ENCODE measurements around the gene LPCAT2.

DNA sequence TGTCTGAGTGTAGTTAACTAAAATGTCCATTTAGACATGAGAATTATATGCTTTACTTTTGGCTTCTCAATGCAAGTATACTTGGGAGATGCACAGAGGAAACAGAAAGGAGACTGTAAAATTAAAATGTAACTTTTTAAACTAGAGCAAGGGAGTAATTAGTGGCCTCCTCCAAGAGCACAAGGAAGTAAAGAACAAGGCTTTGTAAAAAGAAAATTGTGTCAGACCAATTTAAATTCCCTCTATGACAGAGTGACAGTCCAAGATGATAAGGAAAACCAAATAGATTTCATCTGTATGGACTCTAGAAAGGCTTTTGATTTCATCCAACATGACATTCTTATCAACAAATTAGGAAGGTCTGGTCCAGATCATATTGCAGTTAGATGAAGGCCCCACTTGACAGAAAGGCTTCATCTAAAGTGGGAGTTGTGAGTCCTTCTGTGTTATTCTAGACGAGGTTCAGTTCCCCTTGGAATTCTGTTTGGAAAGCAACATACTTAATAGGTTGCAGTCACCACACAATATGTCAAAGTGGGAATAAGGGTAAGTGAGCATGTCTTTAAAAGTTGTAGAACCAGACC, 51.2 kb downstream of the LPCAT2 start:
- no peak for TF ChIP-seq REST (IDR thresholded peaks at IDR 0.05; ENCODE audit: insufficient read depth in 1 of 2, low read depth in 2 of 2, low read length in 1 of 2)
- no peak for TF ChIP-seq CTCF (IDR thresholded peaks at IDR 0.05)

Measured in Panc1 (cell line).